Measurements from ENCODE around the gene KLHL6. TPM values are rescaled to one million over a fixed set of nuclear protein-coding genes. Genes with fewer than 3 reads are reported as not detected.

KLHL6 gene
- total RNA-seq, 1 experiment from 2014 or later, result 0.03 TPM

GRCh38 chr3:183498634-183499033, 56.9 kb downstream of the KLHL6 start:
- ChIA-PET POLR2A (no interaction called here), CTCF (no interaction called here)
- no peaks in the 10 kb centered on the region for H3K36me3 ChIP-seq (ENCODE audit: control insufficient read depth, insufficient read depth, low read length)
- ATAC-seq, result no peak
- H3K27me3 ChIP-seq (ENCODE audit: control insufficient read depth, insufficient read depth, low read length), result peaks cover 3% of the 10 kb centered on the region; the same call in 1 of the 2 replicates
- no peaks in the 10 kb centered on the region for H3K4me1 ChIP-seq (ENCODE audit: control insufficient read depth, insufficient read depth, low read length)
- in situ Hi-C loops (cut with HindIII; ENCODE audit: low pct_unique_long_range_greater_than_20kb, low sequenced_read_pairs) (no loop called here), intact Hi-C loops (cut with micrococcal nuclease; ENCODE audit: unreplicated experiment) (no loop called here)
- H3K9me3 ChIP-seq (ENCODE audit: control insufficient read depth, insufficient read depth, low read depth, low read length), result no peaks in the 10 kb centered on the region
- H3K27ac ChIP-seq (ENCODE audit: low read length), result no peak overlapping the region
- no TSS peak for BruUV-seq (replicated peaks)
- no peak overlapping the region for H3K4me3 ChIP-seq (ENCODE audit: low read depth in 2 of 2, low read length in 2 of 2)
- TF ChIP-seq POLR2AphosphoS5 (IDR thresholded peaks at IDR 0.05; ENCODE audit: low read depth, low read length) (no peak), TCF7L2 (IDR thresholded peaks at IDR 0.05; ENCODE audit: low read depth, low read length) (no peak)
- TF ChIP-seq, protein P1, sequence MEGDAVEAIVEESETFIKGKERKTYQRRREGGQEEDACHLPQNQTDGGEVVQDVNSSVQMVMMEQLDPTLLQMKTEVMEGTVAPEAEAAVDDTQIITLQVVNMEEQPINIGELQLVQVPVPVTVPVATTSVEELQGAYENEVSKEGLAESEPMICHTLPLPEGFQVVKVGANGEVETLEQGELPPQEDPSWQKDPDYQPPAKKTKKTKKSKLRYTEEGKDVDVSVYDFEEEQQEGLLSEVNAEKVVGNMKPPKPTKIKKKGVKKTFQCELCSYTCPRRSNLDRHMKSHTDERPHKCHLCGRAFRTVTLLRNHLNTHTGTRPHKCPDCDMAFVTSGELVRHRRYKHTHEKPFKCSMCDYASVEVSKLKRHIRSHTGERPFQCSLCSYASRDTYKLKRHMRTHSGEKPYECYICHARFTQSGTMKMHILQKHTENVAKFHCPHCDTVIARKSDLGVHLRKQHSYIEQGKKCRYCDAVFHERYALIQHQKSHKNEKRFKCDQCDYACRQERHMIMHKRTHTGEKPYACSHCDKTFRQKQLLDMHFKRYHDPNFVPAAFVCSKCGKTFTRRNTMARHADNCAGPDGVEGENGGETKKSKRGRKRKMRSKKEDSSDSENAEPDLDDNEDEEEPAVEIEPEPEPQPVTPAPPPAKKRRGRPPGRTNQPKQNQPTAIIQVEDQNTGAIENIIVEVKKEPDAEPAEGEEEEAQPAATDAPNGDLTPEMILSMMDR (IDR thresholded peaks at IDR 0.05), result no peak
- DNase-seq (ENCODE audit: low read depth, low spot score), result no peak

- intact Hi-C loops (cut with micrococcal nuclease; ENCODE audit: unreplicated experiment) (no loop called here), in situ Hi-C loops (cut with HindIII; ENCODE audit: low pct_unique_long_range_greater_than_20kb, low sequenced_read_pairs) (no loop called here)
- ChIA-PET POLR2A (no interaction called here), CTCF (no interaction called here)
- Histone ChIP-seq H3K4me3 (ENCODE audit: low read depth in 2 of 2, low read length in 2 of 2) (no peak overlapping the region), H3K27ac (ENCODE audit: low read length) (no peak overlapping the region), H3K27me3 (ENCODE audit: control insufficient read depth, insufficient read depth, low read length) (peaks cover 3% of the 10 kb centered on the region; the same call in 1 of the 2 replicates), H3K9me3 (ENCODE audit: control insufficient read depth, insufficient read depth, low read depth, low read length) (no peaks in the 10 kb centered on the region), H3K36me3 (ENCODE audit: control insufficient read depth, insufficient read depth, low read length) (no peaks in the 10 kb centered on the region), H3K4me1 (ENCODE audit: control insufficient read depth, insufficient read depth, low read length) (no peaks in the 10 kb centered on the region)
- BruUV-seq (replicated peaks), result no TSS peak
- DNase-seq (ENCODE audit: low read depth, low spot score), result no peak
- no peak for ATAC-seq
- no peak for TF ChIP-seq SIN3A (IDR thresholded peaks at IDR 0.05; ENCODE audit: borderline replicate concordance, insufficient read depth, low read depth, low read length)
- no peak for TF ChIP-seq POLR2AphosphoS5 (IDR thresholded peaks at IDR 0.05; ENCODE audit: low read depth, low read length)
- TF ChIP-seq TCF7L2 (IDR thresholded peaks at IDR 0.05; ENCODE audit: low read depth, low read length), result no peak
- TF ChIP-seq, protein P2, sequence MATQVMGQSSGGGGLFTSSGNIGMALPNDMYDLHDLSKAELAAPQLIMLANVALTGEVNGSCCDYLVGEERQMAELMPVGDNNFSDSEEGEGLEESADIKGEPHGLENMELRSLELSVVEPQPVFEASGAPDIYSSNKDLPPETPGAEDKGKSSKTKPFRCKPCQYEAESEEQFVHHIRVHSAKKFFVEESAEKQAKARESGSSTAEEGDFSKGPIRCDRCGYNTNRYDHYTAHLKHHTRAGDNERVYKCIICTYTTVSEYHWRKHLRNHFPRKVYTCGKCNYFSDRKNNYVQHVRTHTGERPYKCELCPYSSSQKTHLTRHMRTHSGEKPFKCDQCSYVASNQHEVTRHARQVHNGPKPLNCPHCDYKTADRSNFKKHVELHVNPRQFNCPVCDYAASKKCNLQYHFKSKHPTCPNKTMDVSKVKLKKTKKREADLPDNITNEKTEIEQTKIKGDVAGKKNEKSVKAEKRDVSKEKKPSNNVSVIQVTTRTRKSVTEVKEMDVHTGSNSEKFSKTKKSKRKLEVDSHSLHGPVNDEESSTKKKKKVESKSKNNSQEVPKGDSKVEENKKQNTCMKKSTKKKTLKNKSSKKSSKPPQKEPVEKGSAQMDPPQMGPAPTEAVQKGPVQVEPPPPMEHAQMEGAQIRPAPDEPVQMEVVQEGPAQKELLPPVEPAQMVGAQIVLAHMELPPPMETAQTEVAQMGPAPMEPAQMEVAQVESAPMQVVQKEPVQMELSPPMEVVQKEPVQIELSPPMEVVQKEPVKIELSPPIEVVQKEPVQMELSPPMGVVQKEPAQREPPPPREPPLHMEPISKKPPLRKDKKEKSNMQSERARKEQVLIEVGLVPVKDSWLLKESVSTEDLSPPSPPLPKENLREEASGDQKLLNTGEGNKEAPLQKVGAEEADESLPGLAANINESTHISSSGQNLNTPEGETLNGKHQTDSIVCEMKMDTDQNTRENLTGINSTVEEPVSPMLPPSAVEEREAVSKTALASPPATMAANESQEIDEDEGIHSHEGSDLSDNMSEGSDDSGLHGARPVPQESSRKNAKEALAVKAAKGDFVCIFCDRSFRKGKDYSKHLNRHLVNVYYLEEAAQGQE (IDR thresholded peaks at IDR 0.05; ENCODE audit: insufficient read depth in 1 of 2, low read depth in 2 of 2, low read length in 1 of 2), result no peak
- TF ChIP-seq, protein P1 (IDR thresholded peaks at IDR 0.05), result no peak
Observed at GRCh38 chr3:183497313-183497712, 58.2 kb downstream of the KLHL6 start.
